ENCODE measurements around the gene ETF1.

The ETF1 gene

GRCh38 chr5:138472353-138472752, 70.7 kb downstream of the ETF1 start:
- no peak for TF ChIP-seq CTCF (IDR thresholded peaks at IDR 0.05; ENCODE audit: insufficient read depth, low read length, poor library complexity, severe bottlenecking)
- H3K4me3 ChIP-seq (replicated peaks; ENCODE audit: low read depth, low read length), result no peak overlapping the region

DNA sequence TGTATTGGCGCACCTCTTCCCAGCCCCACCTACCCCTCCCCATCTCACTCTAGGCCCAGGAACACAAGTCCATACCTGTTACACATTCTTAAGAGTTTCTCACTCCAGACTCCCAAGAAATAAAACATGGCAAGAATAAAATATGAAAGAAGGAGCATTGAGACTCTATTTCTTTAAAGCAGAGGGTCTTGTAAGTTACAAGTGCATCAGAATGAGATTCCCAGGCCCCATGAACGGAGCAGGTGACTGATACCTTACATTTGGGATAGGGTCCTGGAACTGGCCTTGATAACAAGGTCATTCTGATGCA, 72.0 kb downstream of the ETF1 start:
- H3K4me3 ChIP-seq (replicated peaks; ENCODE audit: low read depth, low read length), result no peak overlapping the region
- H3K27me3 ChIP-seq (replicated peaks; ENCODE audit: control insufficient read depth, insufficient read depth, low read length), result no peaks in the 10 kb centered on the region; the same call in 1 of the 2 replicates
- DNase-seq (ENCODE audit: extremely low read depth, insufficient read length), result no peak
- TF ChIP-seq CTCF (IDR thresholded peaks at IDR 0.05; ENCODE audit: insufficient read depth, low read length, poor library complexity, severe bottlenecking), result no peak
- no peaks in the 10 kb centered on the region for H3K36me3 ChIP-seq (ENCODE audit: control insufficient read depth, insufficient read depth, low read length)

More at GRCh38 chr5:138472353-138472752, 70.7 kb downstream of the ETF1 start:
- DNase-seq (ENCODE audit: extremely low read depth, insufficient read length), result no peak
- H3K36me3 ChIP-seq (ENCODE audit: control insufficient read depth, insufficient read depth, low read length), result no peaks in the 10 kb centered on the region
- H3K27me3 ChIP-seq (replicated peaks; ENCODE audit: control insufficient read depth, insufficient read depth, low read length), result no peaks in the 10 kb centered on the region; the same call in 1 of the 2 replicates

GRCh38 chr5:138470322-138471051, 72.5 kb downstream of the ETF1 start:
- no peak for TF ChIP-seq CTCF (IDR thresholded peaks at IDR 0.05; ENCODE audit: insufficient read depth, low read length, poor library complexity, severe bottlenecking)

GRCh38 chr5:138469540-138470321, 73.3 kb downstream of the ETF1 start:
- Histone ChIP-seq H3K36me3 (ENCODE audit: control insufficient read depth, insufficient read depth, low read length) (no peaks in the 10 kb centered on the region), H3K4me3 (replicated peaks; ENCODE audit: low read depth, low read length) (no peak overlapping the region), H3K27me3 (replicated peaks; ENCODE audit: control insufficient read depth, insufficient read depth, low read length) (no peaks in the 10 kb centered on the region; the same call in 1 of the 2 replicates)
- DNase-seq (ENCODE audit: extremely low read depth, insufficient read length), result no peak
- TF ChIP-seq CTCF (IDR thresholded peaks at IDR 0.05; ENCODE audit: insufficient read depth, low read length, poor library complexity, severe bottlenecking), result no peak

More at GRCh38 chr5:138470322-138471051, 72.5 kb downstream of the ETF1 start:
- H3K4me3 ChIP-seq (replicated peaks; ENCODE audit: low read depth, low read length), result no peak overlapping the region
- DNase-seq (ENCODE audit: extremely low read depth, insufficient read length), result no peak
- H3K27me3 ChIP-seq (replicated peaks; ENCODE audit: control insufficient read depth, insufficient read depth, low read length), result no peaks in the 10 kb centered on the region; the same call in 1 of the 2 replicates
- no peaks in the 10 kb centered on the region for H3K36me3 ChIP-seq (ENCODE audit: control insufficient read depth, insufficient read depth, low read length)

DNA sequence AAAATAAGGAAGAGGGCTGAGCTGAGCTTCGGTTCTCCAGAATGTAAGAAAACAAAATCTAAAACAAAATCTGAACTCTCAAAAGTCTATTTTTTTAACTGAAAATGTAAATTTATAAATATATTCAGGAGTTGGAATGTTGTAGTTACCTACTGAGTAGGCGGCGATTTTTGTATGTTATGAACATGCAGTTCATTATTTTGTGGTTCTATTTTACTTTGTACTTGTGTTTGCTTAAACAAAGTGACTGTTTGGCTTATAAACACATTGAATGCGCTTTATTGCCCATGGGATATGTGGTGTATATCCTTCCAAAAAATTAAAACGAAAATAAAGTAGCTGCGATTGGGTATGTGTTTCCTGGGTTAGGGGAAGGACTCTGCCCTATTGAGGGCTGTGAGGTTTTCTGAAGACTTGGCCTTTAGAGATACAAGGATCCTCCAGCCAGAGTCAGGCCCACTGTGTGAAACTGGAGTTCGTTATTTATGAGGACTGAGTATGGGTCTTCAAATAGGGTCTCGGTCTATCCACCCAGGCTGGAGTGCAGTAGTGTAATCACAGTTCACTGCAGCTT, 74.0 kb downstream of the ETF1 start:
- no peaks in the 10 kb centered on the region; the same call in 1 of the 2 replicates for H3K27me3 ChIP-seq (replicated peaks; ENCODE audit: control insufficient read depth, insufficient read depth, low read length)
- no peak overlapping the region for H3K4me3 ChIP-seq (replicated peaks; ENCODE audit: low read depth, low read length)
- H3K36me3 ChIP-seq (ENCODE audit: control insufficient read depth, insufficient read depth, low read length), result no peaks in the 10 kb centered on the region
- DNase-seq (ENCODE audit: extremely low read depth, insufficient read length), result no peak
- no peak for TF ChIP-seq CTCF (IDR thresholded peaks at IDR 0.05; ENCODE audit: insufficient read depth, low read length, poor library complexity, severe bottlenecking)
